ENCODE measurements around the gene MALRD1.

- TF ChIP-seq, protein P1, sequence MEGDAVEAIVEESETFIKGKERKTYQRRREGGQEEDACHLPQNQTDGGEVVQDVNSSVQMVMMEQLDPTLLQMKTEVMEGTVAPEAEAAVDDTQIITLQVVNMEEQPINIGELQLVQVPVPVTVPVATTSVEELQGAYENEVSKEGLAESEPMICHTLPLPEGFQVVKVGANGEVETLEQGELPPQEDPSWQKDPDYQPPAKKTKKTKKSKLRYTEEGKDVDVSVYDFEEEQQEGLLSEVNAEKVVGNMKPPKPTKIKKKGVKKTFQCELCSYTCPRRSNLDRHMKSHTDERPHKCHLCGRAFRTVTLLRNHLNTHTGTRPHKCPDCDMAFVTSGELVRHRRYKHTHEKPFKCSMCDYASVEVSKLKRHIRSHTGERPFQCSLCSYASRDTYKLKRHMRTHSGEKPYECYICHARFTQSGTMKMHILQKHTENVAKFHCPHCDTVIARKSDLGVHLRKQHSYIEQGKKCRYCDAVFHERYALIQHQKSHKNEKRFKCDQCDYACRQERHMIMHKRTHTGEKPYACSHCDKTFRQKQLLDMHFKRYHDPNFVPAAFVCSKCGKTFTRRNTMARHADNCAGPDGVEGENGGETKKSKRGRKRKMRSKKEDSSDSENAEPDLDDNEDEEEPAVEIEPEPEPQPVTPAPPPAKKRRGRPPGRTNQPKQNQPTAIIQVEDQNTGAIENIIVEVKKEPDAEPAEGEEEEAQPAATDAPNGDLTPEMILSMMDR (conservative IDR thresholded peaks at IDR 0.05 in 1 of 2, IDR thresholded peaks at IDR 0.05 in 1 of 2; ENCODE audit: low read depth in 1 of 2, low read length in 2 of 2): no peak
- no peak for TF ChIP-seq EZH2 (IDR thresholded peaks at IDR 0.05; ENCODE audit: low read length, missing control alignments)
Measured at GRCh38 chr10:19549503-19549902, 500.9 kb downstream of the MALRD1 start.

Measured in fibroblast of lung (primary cell).